HCT116 (cell line): ENCODE results near the gene EPHA3. TPM values are rescaled to one million over a fixed set of nuclear protein-coding genes. Genes with fewer than 3 reads are reported as not detected.

Experiments
- ATAC-seq: fragments of 200-7000 bp; cut with Tn5 transposase; 2 replicates; pipeline ENCODE4 v1.9.1; 2020; ENCODE audit warnings: mild to moderate bottlenecking, moderate library complexity
- BruUV-seq: library from RNA; stranded (reverse); fragments of 400-500 nt; replicated peaks from 2 replicates; lab custom pipeline; 2021; lab: Mats Ljungman, UMichigan
- CTCF ChIA-PET: fragments of 300-600 bp; sonication (Branson Sonifier 250); formaldehyde crosslinking; loops from one replicate; lab custom pipeline; 2021; ENCODE audit warnings: antibody characterized with exemption; lab: Charles Lee
- POLR2A ChIA-PET: fragments of 300-600, 350-600 bp; sonication (Branson Sonifier 250); formaldehyde crosslinking; loops from one replicate; lab custom pipeline; 2021; ENCODE audit warnings: antibody characterized with exemption; lab: Charles Lee
- RAD21 ChIA-PET, 2 experiments: fragments of 300-600 bp; sonication (Branson Sonifier 250); formaldehyde crosslinking; loops; one replicate each; lab custom pipeline; 2023; ENCODE audit warnings: low total read pairs in 2 of 2; ENCODE audit not compliant: uncharacterized antibody in 2 of 2, unreplicated experiment in 2 of 2, low non-redundant PET in 1 of 2; lab: Charles Lee
- DNase-seq: peaks from one replicate; pipeline ENCODE4 v3.0.0-alpha.2; 2010; ENCODE audit warnings: low read depth, low spot score
- H2AFZ ChIP-seq: fragments of 200-600 bp; shearing (Covaris generic), sonication (generic); 2 replicates; pipeline ENCODE4 v1.6.1; 2017; ENCODE audit warnings: low read depth, mixed run types, mixed read lengths, antibody characterized with exemption, low read length; ENCODE audit not compliant: poor library complexity, severe bottlenecking
- H3K27ac ChIP-seq: 2 replicates; pipeline ENCODE4 v1.5.1; 2012; ENCODE audit warnings: low read depth, low read length
- H3K27me3 ChIP-seq: fragments of 200-600 bp; sonication (generic); 2 replicates; pipeline ENCODE4 v1.6.1; 2016; ENCODE audit warnings: mixed run types, low read length, mixed read lengths; ENCODE audit not compliant: insufficient read depth
- H3K36me3 ChIP-seq, 2 experiments: fragments of 200-500 bp in 1 of 2; fragments of 200-600 bp in 1 of 2; sonication (Bioruptor generic) in 1 of 2; sonication (generic) in 1 of 2; 2 replicates each; pipeline versions ENCODE4 v1.5.1 to v1.6.1; 2014 to 2016; ENCODE audit warnings: low read length in 2 of 2, inconsistent platforms in 1 of 2, mixed read lengths in 1 of 2, mixed run types in 1 of 2; ENCODE audit not compliant: insufficient read depth in 2 of 2, control insufficient read depth in 1 of 2
- H3K4me1 ChIP-seq, 2 experiments: fragments of 200-600 bp in 1 of 2; sonication (generic) in 1 of 2; 2 replicates each; pipeline versions ENCODE4 v1.5.1 to v1.6.1; 2012 to 2017; ENCODE audit warnings: low read length in 2 of 2, inconsistent platforms in 1 of 2, mild to moderate bottlenecking in 1 of 2, mixed read lengths in 1 of 2, mixed run types in 1 of 2, moderate library complexity in 1 of 2; ENCODE audit not compliant: insufficient read depth in 2 of 2, control insufficient read depth in 1 of 2
- H3K4me2 ChIP-seq: fragments of 200-600 bp; sonication (generic); 2 replicates; pipeline ENCODE4 v1.6.1; 2017; ENCODE audit warnings: mixed run types, low read length, mixed read lengths
- H3K4me3 ChIP-seq, 2 experiments: fragments of 200-600 bp in 1 of 2; sonication (generic) in 1 of 2; replicated peaks in 1 of 2; 2 replicates each; pipeline ENCODE4 v1.5.1; 2011 to 2016; ENCODE audit warnings: low read length in 2 of 2, control low read depth in 1 of 2, low read depth in 1 of 2, mild to moderate bottlenecking in 1 of 2, mixed read lengths in 1 of 2, mixed run types in 1 of 2
- H3K79me2 ChIP-seq: fragments of 200-600 bp; sonication (generic); 2 replicates; pipeline ENCODE4 v1.6.1; 2017; ENCODE audit warnings: mild to moderate bottlenecking, mixed run types, low read length, moderate library complexity, mixed read lengths; ENCODE audit not compliant: insufficient read depth
- H3K9ac ChIP-seq: fragments of 200-600 bp; sonication (generic); 2 replicates; pipeline ENCODE4 v1.6.1; 2016; ENCODE audit warnings: low read length, mixed read lengths
- H3K9me2 ChIP-seq: fragments of 200-600 bp; sonication (generic), shearing (Covaris generic); 2 replicates; pipeline ENCODE4 v1.6.1; 2017; ENCODE audit warnings: mixed run types, mild to moderate bottlenecking, moderate library complexity; ENCODE audit not compliant: insufficient read depth
- H3K9me3 ChIP-seq, 2 experiments: fragments of 200-500 bp in 1 of 2; fragments of 200-600 bp in 1 of 2; sonication (Bioruptor generic) in 1 of 2; sonication (generic) in 1 of 2; 2 replicates each; pipeline ENCODE4 v1.6.1; 2014 to 2017; ENCODE audit warnings: low read length in 2 of 2, mixed read lengths in 2 of 2, inconsistent platforms in 1 of 2, low read depth in 1 of 2, mild to moderate bottlenecking in 1 of 2, mixed run types in 1 of 2, moderate library complexity in 1 of 2; ENCODE audit not compliant: control insufficient read depth in 1 of 2, insufficient read depth in 1 of 2
- H4K20me1 ChIP-seq: fragments of 200-600 bp; sonication (generic), shearing (Covaris generic); 2 replicates; pipeline ENCODE4 v1.6.1; 2017; ENCODE audit warnings: mixed run types, mild to moderate bottlenecking, moderate library complexity; ENCODE audit not compliant: insufficient read depth
- ELF1 ChIP-seq: IDR thresholded peaks from 2 replicates; pipeline ENCODE4 v1.6.1; 2012; ENCODE audit warnings: low read depth, borderline replicate concordance
- EZH2phosphoT487 ChIP-seq: fragments of 200-600 bp; IDR thresholded peaks from 2 replicates; pipeline ENCODE4 v1.6.1; 2018; ENCODE audit warnings: antibody characterized with exemption, borderline replicate concordance
- FOSL1 ChIP-seq: IDR thresholded peaks from 2 replicates; pipeline ENCODE4 v1.6.1; 2012; ENCODE audit warnings: low read depth
- JUND ChIP-seq: IDR thresholded peaks from 2 replicates; pipeline ENCODE4 v1.6.1; 2012
- POLR2A ChIP-seq: IDR thresholded peaks from 2 replicates; pipeline ENCODE4 v1.7.0; 2011; ENCODE audit warnings: borderline replicate concordance; ENCODE audit not compliant: insufficient read depth, insufficient read length; ENCODE audit errors: extremely low read depth
- SIN3A ChIP-seq: IDR thresholded peaks from 2 replicates; pipeline ENCODE4 v1.6.1; 2012; ENCODE audit warnings: low read depth
- SP1 ChIP-seq: IDR thresholded peaks from 2 replicates; pipeline ENCODE4 v1.6.1; 2012; ENCODE audit warnings: low read depth
- SRF ChIP-seq: IDR thresholded peaks from 2 replicates; pipeline ENCODE4 v1.6.1; 2012; ENCODE audit warnings: low read depth
- TCF7L2 ChIP-seq: IDR thresholded peaks from 2 replicates; pipeline ENCODE4 v1.7.0; 2011; ENCODE audit warnings: borderline replicate concordance, inconsistent platforms; ENCODE audit not compliant: insufficient read depth, insufficient read length; ENCODE audit errors: extremely low read depth
- intact Hi-C: fragments of 100-400 bp; cut with micrococcal nuclease; formaldehyde crosslinking; loops from 2 replicates; pipeline ENCODE4 v1.10.0; 2022
- total RNA-seq: library from RNA; stranded (reverse); gene quantifications from one replicate; pipeline ENCODE4 v1.2.1, GENCODE V29; 2021; ENCODE audit not compliant: unreplicated experiment
- TF ChIP-seq, protein P1 (sequence below): IDR thresholded peaks from 2 replicates; pipeline ENCODE4 v1.6.1; 2012
- TF ChIP-seq, protein P2 (sequence below), 3 experiments: fragments of 200-600 bp in 1 of 3; sonication (generic) in 1 of 3; IDR thresholded peaks in 2 of 3; conservative IDR thresholded peaks in 1 of 3; 2 replicates each; pipeline ENCODE4 v1.5.1; 2012 to 2017; ENCODE audit warnings: low read depth in 2 of 3, low read length in 2 of 3, antibody characterized with exemption in 1 of 3, borderline replicate concordance in 1 of 3, control low read depth in 1 of 3, mild to moderate bottlenecking in 1 of 3, mixed read lengths in 1 of 3, mixed run types in 1 of 3, moderate library complexity in 1 of 3; ENCODE audit not compliant: insufficient read depth in 1 of 3

The EPHA3 gene
- total RNA-seq, 1 experiment from 2014 or later = not detected

DNA sequence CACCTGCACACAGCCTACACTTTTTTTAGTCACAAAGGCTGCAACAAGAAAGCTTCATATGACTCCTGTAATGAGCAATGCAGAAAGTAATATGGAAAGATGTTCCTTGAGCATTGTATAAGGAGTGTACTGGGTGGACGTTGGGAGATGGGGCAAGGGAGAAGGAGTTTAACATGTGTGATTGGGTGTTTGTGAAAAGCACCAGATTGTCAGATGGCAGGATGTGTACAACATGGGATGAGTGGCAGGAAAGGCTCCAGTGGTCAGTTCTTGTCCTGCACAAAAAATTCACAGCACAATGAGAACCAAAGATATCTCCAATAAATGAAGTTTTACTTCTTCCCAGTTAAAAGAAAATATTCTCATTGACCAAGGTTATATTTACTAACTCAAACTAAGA lies 255.1 kb downstream of the EPHA3 start:
- Histone ChIP-seq H2AFZ (no peak overlapping the region), H3K36me3 (no peaks in the 10 kb centered on the region), H3K27ac (no peak overlapping the region), H3K4me1 (no peaks in the 10 kb centered on the region), H3K27me3 (no peaks in the 10 kb centered on the region), H4K20me1 (no peaks in the 10 kb centered on the region), H3K79me2 (no peaks in the 10 kb centered on the region), H3K9me2 (no peaks in the 10 kb centered on the region), H3K9ac (no peak overlapping the region), H3K9me3 (peaks cover 17 to 27% of the 10 kb centered on the region in 2 experiments; a peak in 2 of 4 replicates), H3K4me3 (no peak overlapping the region), H3K4me2 (no peak overlapping the region)
- intact Hi-C loops = no loop called here
- BruUV-seq = no TSS peak
- ChIA-PET CTCF (no interaction called here), RAD21 (no interaction called here), POLR2A (no interaction called here)
- DNase-seq = no peak
- no peak for TF ChIP-seq EZH2phosphoT487
- TF ChIP-seq ELF1 = no peak
- TF ChIP-seq SP1 = no peak
- TF ChIP-seq TCF7L2 = no peak
- no peak for TF ChIP-seq POLR2A
- no peak for TF ChIP-seq JUND
- TF ChIP-seq, protein P1, sequence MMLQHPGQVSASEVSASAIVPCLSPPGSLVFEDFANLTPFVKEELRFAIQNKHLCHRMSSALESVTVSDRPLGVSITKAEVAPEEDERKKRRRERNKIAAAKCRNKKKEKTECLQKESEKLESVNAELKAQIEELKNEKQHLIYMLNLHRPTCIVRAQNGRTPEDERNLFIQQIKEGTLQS = no peak
- TF ChIP-seq SRF = no peak
- TF ChIP-seq, protein P2, sequence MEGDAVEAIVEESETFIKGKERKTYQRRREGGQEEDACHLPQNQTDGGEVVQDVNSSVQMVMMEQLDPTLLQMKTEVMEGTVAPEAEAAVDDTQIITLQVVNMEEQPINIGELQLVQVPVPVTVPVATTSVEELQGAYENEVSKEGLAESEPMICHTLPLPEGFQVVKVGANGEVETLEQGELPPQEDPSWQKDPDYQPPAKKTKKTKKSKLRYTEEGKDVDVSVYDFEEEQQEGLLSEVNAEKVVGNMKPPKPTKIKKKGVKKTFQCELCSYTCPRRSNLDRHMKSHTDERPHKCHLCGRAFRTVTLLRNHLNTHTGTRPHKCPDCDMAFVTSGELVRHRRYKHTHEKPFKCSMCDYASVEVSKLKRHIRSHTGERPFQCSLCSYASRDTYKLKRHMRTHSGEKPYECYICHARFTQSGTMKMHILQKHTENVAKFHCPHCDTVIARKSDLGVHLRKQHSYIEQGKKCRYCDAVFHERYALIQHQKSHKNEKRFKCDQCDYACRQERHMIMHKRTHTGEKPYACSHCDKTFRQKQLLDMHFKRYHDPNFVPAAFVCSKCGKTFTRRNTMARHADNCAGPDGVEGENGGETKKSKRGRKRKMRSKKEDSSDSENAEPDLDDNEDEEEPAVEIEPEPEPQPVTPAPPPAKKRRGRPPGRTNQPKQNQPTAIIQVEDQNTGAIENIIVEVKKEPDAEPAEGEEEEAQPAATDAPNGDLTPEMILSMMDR (IDR thresholded peaks at IDR 0.05 in 2 of 3, conservative IDR thresholded peaks at IDR 0.05 in 1 of 3; ENCODE audit: borderline replicate concordance in 1 of 3, insufficient read depth in 1 of 3, low read depth in 2 of 3, low read length in 2 of 3) = no peak
- no peak for TF ChIP-seq SIN3A
- no peak for TF ChIP-seq FOSL1
- no peak for ATAC-seq
